Activated T-cell treated with anti-CD3 and anti-CD28 coated beads, Interleukin-2, amount 50 U/mL, for 48 hours (primary cell): ENCODE results near the gene KIF17.
A peak's percentile ranks its signal among the peaks of the same experiment; 100 is the strongest.
"Not testable (repeated sequence)": the region's sequence is repeated elsewhere in the genome, so short reads cannot be mapped to it uniquely, and the experiment has no call there.

Experiments used
- DNase-seq, 2 experiments: peaks; one replicate each; pipeline ENCODE4 v3.0.0-alpha.2; 2020

Gene KIF17

DNA sequence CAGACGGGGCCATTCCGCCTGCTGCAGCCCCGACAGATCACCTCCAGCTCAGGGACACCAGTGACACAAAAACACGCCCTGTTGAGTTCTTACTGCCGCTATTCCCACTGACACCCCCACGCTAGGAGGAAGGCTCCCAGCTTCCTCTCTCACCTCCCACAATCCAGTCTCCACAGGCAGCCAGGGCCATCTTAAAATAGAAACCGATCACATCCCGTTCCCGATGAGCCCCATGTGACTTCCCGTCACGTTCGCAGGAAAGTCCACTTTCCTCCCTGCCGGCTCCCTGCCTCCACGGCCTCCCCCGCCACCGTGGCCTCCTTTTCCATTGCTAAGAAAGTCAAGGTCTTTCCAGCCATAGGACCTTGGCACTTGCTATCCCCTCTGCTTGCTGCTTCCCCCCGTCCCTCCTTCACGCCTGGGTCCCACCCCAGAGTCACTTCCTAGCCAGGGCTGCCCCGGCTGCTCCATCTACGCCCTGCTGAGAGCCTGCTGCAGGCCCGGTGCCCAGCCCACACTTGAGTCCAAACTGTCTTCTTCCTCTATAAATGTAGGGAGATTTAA is 32.6 kb downstream of the KIF17 start:
- DNase-seq = no peak

DNA sequence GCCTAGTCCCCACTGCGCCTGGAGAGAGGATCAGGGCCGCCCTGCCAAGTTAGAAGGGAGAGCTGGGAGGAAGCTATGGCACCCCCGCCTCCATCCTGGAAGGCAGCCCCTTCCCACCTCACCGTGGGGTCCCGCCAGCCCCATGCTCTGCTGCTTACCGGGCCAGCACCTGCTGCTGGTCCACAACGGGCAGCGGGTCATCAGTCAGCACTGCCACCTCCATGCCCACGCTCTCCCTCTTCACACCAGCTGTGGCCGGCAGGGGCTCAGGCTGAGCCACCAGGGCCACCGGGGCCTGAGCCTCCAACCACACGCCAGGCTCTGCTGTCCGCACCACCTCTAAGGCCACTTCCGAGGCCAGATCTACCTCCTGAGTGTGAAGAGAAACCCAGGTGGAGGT is 33.2 kb downstream of the KIF17 start:
- DNase-seq = no peak

DNA sequence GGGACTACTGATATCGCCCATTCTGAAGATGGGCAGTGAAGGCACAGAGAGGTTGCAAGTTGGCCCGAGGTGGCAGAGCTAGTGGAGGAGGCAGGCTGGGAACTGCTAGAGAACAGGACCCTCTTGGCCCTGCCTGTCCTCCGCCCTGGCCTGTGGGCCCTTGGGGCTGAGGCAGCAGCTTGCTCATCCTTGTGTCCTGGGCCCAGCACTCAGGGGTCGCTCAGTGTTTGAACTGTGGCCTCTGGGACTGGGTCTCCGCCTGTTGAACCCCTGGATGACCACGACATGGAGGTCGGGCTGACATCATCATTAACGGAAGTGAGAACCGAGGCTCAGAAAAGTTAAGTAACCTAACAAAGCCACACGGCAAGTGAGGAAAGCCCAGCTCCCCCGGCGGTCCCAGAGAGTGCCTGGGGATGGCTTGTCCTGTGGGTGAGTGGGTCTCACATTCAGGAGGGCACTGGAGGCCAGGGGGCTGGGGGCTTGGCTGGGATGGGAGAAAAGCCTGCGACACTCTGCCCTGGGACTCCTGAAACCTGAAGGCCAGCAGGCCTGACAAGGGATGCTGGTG is 33.7 kb downstream of the KIF17 start:
- no peak for DNase-seq

DNA sequence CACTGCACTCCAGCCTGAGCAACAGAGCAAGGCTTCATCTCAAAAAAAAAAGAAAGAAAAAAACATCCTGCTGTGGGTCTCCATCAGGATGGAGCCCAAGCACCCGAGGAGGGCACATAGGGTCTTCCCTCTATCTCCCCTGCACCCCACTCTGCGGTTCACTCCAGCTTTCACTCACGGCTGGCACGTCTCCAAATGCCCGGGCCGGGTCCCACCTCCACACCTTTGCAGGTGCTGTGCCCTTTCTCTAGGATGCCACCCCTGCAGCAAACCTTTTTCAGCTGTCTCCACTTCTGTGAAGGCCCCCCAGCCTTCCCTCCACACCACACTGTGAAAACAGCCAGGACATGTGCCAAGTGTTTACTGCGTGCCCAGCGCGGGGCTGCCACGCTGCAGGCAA is 34.2 kb downstream of the KIF17 start:
- DNase-seq = no peak

DNA sequence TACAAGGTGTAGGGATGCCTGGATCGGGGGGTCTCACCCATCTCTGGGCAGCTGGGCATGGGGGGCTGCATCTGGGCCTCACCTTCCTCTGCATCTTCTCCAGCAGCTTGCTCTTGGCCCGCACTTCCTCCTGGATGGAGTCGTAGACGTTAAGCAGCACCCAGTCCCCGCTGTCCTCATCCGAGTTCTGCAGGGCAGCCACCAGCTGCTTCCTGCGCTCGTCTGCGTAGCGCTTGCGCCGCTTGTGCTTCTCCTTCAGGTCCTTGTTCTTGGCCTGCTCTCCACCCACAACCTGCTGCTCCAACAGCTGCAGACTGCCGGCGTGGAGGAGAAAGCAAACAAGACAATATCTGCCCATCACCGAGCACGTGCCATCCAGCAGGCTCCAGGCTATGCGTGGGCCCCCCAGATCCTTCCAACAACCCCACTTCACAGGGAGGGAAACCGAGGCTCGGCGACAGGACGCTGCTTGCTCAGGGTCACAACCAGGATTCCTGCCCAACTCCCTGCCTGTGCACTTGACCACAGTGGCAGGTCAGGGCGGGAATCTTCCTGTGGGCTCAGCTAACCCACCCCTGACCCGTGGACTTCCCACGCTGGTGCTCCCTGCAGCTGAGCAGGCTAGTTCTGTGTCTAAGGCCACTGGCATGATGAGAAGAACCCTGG is 35.1 kb downstream of the KIF17 start:
- no peak for DNase-seq

DNA sequence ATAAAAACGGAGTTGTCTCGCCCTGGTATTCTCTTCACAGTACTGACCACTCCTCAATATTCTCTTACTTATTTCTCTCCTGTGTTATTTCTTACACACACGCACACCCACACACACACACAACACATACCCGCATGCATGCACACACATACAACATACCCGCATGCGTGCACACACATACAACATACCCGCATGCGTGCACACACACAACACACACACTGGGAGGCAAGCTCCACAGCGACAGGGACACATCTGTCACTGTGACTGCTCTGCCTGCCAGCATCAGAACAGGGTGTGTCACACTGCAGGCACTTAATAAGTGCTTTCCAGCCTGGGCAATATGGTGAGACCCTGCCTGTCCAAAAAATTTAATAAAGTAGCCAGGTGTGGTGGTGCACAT is 35.8 kb downstream of the KIF17 start:
- no peak for DNase-seq

DNA sequence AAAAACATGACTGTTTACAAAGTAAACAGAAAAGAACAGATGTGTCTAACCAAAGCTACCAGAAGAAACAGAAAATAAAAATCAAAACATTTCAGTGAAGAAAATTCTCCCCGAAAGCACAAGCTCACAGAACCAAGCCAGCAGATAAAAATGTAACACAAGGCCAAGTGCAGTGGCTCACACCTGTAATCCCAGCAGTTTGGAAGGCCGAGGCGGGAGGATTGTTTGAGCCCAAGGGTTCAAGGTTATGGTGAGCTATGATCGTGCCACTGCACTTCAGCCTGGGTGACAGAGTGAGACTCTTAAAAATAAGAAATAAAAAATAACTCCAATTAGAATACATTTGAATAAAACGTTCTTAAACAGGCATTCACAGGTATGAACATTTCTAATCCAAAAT is 37.5 kb downstream of the KIF17 start:
- no peak for DNase-seq

DNA sequence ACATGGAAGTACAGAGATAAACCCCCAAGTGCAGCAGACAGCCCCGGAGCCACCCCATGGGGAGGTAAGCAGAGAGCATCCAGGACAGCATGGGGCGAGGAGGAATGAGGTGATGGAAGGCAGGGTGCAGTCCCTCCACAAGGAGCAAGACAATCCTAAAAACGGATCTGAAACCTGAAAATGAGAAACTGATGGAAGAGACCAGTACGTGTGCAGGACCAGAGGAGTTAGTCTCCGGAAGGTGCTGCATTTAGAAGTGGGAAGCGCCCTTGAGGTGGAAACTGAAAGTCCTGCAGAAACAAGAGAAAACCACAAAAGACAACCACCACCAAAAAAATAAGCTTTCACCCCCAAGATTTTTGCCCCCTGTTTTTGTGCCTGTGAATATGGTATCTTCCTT is 39.2 kb downstream of the KIF17 start:
- no peak for DNase-seq

DNA sequence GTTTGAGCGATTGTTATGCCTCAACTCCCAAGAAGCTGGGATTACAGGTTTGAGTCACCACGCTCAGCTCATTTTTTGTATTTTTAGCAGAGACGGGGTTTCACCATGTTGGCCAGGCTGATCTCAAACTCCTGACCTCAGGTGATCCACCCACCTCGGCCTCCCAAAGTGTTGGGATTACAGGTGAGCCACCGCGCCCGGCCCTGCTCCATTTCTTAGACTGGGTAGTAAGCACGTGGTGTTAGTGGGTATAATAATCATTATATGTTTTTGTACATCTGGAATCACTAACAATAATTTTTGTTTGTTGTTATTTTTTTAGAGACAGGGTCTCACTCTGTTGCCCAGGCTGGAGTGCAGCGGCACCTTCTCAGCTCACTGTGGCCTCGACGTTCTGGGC is 44.2 kb downstream of the KIF17 start:
- DNase-seq = not testable (repeated sequence)

DNA sequence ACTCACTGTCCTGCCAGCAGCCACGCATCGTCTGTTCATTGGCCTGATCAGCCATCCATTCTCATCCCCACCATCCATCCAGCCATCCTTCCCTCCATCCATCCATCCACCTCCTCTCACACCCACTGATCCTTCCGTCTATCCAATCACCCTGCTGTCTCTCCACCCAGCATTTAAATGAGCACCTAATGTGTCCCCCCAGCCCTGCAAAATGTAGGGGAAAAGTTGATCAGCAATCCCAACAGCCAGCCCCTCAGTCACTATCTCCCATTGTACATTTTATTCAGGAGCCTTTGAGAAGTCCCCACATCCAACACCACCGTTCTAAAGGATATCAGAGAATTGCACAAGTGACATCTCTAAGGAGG is 45.6 kb downstream of the KIF17 start:
- DNase-seq = no peak

DNA sequence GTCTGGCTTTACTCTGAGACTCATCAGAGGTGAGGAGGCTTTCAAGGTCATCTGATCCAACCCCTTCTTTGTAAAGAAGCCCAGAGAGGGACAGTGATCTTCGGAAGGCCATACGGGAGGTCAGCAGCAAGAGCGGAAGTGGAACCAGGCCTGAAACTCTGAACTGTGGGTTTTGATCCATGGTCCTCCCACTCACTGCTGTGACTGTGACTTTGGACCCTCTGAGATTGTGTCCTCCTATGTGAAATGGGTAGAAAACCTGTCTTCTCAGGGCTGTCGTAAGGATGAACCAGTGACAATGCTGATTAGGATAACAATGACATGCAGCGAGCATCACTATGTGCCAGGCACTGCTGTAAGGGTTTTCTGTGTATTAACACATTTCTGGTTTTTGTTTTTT is 46.9 kb downstream of the KIF17 start:
- DNase-seq = no peak

DNA sequence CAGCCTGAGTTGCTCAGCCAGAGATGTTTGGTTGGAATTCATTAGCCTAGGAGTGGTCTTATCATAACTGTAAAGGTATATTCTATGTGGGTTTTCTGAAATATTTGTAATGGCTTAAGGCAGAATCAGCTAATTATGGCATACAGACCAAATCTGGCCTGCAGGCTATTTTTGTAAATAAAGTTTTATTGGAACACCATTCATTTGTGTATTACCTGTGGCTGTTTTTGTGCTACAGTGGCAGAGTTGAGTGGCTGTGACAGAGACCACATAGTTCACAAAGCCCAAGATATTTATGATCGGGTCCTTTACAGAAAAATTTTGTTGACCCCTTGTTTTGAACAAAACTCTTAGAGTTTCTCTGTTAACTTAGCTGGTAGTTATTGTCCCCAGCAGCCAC is 49.2 kb downstream of the KIF17 start:
- DNase-seq = no peak

DNA sequence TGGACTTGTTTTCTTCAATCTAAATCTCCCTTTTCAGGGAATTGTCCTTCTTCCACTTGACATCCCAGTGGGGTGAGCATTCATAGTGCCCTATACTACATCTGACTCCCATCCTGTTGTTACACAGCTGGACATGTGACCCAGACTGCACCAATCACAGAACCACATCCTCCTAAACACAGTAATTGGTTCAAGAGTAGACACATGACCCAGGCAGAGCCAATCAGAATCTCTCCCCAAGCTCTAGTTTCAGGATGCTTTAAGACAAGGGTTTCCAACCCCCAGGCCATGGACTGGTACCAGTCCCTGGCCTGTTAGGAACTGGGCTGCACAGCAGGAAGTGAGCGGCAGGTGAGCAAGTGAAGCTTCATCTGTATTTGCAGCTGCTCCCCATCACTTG is 51.0 kb downstream of the KIF17 start:
- DNase-seq = no peak

DNA sequence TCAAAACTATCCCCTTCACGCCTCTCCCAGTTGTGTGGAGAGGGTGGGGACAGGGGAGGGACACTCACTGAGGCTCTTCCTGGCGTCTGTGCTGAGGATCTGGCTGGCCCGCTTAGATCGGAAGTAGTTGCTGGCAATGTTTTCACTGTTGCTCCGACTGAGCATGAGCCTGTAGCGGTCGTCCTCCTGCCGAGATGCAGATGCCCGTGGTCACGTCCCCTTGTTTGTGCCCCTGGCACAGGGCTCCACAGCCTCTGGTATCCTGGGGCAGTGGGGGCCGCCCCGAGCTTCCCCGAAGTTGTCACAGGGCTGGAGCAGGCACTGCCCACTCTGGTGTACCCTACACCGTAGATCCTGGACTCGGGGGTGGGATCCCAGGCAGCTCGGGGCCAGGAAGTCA is 51.7 kb downstream of the KIF17 start:
- DNase-seq = no peak

DNA sequence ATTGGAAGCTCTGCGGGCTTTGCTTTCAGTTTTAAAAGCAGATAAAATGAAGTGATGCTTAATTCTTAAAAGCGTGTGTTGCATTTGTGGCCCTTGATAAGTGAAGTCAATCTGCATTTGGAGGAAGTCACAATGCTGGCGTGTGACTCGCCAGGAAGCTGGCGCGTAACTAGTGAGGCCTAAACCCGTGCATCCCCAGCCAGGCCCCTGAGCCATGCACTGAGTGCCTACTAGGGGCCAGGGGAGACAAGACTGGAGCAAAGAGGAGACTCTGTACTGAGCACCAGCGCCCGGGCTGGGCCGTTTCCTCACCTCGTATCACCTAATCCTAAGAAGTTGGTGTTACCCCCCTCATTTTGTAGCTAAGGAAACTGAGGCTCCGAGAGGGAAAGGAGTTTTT is 52.1 kb downstream of the KIF17 start:
- no peak for DNase-seq

DNA sequence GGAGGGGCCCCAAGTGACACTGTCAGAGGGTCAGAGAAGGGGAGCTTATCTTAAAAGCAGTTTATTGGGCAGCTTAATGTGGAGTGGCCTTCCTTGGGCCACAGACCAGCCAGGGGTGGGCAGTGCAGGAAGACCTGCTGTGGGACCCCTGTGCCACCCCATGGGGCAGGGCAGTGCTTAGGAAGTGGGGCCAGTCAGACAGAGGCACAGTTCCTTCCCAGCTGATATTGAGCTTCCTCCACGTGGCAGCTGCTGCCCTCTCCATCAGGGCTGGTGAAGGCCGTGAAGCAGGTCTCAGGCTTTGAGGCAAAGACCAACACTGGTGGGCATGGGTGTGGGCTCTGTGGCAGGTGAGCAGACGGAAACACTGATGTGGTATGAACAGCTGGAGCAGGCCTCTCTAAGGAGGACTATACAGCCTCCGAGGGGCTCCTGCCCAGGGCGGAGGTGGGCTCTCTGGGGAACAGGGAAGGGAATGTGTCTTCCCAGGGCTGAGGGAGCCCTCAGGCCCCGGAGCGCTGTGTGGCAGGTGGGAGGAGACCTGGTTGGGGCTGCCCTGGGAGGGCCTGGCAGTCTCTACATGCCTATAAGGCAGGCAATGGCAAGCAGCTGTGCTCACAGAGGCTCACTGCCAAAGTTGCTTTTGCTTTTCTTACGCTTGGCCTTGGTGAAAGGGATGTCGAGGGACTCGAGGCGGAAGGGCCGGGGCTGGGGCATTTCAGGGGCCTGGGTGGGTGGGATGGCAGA is 53.7 kb downstream of the KIF17 start:
- DNase-seq = no peak

DNA sequence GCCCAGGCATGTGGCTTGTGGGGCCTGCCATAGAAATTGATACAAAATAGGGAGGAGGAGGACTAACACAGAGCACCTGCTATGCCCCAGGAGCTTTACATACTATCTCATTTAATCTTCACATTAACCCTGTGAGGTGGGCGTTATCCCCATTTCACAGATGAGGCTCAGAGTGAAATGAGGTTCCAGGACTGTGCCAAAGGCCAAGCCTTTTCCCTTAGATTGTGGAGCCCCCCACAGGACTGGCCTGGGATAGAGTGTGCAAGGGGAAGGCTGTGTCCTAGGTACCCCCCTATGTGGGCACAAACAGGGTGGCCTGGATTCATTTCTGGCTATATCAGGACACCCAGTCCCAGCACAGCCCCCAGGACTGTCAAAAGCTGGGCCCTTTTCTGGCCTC is 54.4 kb downstream of the KIF17 start:
- no peak for DNase-seq

DNA sequence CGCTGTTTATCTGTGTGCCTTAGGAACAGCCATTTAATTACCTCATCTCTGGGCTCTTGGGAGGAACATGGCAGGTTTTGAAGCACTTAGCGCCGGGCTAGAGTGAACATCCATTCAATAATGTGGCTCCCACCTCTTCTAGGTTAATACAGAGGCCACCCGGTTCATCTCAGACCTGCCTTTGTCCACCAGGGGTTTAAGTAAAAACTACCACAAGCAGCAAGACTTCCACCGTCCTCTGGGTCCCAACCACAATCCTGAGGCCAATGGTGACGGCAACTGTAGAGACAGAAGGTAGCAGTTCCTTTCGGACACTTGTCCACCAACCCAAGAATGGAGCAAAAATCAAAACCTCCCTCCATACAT is 55.7 kb downstream of the KIF17 start:
- DNase-seq = no peak

DNA sequence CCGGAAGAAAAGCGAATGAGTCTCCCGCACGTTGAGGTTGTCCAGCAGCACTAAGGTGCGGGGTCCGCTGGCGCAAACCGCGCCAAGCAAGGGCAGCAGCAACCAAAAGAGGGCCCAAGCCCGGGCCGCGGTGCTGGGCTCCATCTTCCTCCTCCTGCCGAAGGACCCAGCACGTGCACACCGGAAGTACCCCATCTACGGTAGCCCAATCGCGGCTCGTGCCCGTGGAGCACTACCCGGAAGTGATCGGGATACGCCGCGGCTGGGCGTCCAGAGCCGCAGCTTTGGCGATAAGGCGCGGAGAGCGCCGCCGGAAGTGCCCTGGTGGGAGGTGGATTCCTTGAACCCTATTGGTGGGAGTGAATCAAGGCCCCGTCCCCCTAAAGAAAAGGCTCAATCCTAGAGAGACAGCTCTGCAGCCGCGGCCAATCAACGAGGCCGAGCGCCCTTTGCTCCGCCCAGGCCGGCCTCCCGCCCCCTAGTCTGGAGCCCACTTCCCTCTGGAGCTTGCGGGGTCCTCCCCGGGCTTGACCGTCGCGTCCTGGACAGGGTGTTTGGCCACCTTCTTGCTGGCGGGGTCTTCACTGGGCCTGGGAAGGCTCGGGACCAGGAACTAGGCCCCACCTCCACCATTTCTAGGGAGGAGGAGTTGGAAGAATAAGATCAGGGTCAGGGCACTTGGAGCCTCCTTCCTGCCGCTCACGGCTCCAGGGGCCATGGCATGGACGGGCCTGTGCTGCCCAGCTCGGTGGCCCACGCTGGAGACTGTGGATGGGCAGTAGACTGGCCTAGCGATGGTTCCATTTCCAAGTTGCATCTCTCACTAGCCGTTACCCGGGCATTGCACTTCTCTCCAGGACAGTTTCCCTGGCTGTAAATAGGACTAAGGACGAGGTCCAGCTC is 56.3 kb downstream of the KIF17 start, which contains the start of gene DDOST:
Gene DDOST (minus strand): TSS at position 163 of the 903 bp plus-strand sequence. CDS start 19 bp downstream, at position 144.
- DNase-seq = peak; percentile 95

DNA sequence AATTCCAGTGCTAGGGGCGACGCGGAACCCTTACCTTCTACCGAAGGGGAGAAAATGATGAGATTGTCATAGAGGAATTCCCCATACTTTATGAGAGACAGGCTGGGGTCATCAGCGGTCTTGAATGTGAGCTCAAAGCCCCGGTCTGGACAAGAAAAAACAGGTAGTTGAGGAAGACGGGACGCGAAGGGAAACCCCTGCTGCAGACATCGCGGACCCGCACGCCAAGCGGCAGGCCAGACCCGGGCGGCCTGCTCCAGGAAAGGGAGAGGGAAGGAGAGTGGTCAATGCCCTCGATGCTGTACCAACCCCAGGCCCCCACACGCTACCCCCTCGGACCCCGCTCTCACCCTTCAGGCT is 57.0 kb downstream of the KIF17 start:
- no peak for DNase-seq

DNA sequence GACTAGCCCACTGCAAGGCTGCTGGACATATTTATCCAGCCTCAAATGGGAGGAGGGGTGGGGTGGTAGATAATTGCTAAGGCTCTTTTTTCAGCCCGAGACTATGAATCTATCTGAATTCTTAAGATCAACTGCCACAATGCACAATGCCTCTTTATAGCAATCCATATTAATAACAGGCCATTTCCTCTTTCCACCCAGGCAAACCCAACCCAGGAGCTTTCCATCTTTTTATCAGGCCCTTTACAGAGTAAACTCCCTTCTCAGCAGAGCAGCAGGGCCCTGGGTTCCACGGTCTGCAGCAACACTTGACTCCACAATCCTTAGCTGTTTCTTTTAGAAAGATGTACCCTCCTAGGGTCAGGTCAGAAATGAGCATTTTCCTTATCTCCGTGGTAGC is 57.4 kb downstream of the KIF17 start:
- no peak for DNase-seq

DNA sequence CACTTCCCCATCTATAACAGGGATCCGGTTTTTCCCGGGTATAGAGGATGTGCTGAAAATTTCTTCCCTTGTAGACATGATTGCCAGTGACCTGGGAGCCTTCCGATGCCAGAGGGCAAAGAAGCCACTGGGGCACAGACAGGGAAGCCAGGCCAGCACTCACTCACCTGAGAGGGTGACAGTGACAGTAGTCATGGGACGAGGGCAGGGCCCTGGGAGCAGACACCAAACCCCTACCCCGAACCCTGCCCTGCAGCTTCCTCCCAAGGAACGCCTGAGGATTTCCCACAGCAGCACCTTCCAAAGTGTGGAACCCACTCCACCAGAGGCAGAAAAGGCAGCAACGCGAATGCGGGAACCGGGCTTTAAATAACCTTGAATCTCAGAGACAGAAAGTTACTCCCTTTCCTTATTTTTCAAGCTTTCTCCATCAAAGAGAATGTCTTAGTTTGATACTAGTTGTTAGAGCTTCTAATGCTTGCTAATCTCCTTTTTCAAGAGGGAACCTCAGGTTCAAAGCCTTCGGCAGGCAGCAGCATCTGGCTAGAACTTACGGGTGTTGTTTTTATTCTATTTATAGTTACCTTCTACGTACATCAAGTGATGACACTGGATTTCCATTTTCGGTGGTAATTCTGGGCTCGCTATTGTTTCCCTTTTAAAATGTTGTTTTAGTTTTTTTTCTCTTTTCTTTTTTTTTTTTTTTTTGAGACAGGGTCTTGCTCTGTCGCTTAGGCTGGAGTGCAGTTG is 59.5 kb downstream of the KIF17 start:
- DNase-seq = no peak

DNA sequence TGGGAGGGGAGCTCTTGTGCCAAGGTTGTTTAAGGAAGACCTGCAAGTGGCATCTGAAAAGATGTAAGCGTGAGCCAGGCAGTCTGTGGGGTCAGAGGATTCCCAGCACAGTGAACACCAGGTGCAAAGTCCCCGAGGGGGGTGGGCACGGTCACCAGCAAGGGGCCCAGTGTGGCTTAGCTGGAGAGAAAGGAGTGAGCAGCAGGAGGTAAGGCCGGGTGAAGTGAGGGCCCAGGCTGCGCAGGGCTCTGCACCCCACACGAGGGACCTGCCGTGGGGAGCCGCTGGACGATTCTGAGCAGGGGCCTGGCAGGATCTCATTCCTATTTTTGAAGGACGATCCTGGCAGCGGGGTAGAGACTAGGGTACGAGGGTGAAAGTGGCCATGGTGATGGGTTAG is 60.8 kb downstream of the KIF17 start:
- no peak for DNase-seq
